GM18951 (cell line): ENCODE results near the gene DUSP3.

Experiments
- POLR2A ChIP-seq: IDR thresholded peaks from 4 replicates; pipeline ENCODE4 v1.6.1; 2011; ENCODE audit warnings: mild to moderate bottlenecking; ENCODE audit not compliant: insufficient read length, insufficient read depth; ENCODE audit errors: extremely low read depth
- in situ Hi-C: fragments of 300-500 bp; cut with MboI; formaldehyde crosslinking; loops from one replicate; pipeline ENCODE4 v1.12.0; 2022; ENCODE audit warnings: low sequenced_read_pairs, mixed read lengths, inconsistent platforms; ENCODE audit not compliant: unreplicated experiment

Gene DUSP3

DNA sequence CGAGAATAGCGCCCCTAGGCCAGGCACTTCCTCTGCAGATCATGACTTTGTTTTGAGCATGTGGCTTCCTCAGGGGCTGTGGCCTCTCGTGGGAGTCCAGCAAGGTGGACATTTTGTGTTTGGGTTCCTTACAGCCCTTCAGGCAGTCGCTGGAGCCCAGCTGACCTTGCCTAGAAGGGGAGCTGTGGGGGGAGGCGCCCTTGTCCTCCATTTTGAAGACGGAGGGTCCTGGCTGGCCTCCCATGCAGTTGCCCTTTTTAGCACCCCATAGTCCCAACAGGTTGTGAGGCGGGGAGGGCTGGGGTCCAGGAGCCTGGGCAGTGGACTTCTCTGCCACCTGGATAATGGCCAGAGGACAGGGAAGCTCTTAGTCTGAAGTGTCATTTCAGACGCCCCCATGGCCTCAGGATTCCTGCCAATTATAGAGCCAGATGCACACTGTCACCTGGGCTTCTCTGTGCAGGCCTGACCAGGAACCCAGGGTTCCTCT is 21.6 kb downstream of the DUSP3 start:
- no peak for TF ChIP-seq POLR2A
- in situ Hi-C loops = no loop called here

DNA sequence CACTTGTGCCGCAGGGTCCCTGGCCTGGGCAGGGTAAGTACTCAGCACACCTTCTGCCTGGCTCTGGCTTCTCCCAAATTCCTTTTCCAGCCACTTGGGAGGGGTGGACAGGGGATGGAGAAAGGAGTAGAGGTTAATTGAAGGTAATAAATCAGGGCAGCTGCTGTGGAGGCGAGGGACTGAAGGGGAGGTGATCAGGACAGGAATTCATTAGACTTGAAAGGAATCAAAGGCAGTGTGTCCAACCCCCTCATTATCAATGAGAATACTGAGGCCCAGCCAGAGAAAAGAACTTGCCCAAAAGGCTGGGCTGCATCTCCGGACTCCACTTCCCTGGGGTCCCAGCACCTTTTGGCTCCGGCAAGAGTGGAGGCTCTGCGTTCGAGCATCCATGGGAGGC is 22.6 kb downstream of the DUSP3 start:
- in situ Hi-C loops = no loop called here
- no peak for TF ChIP-seq POLR2A

- in situ Hi-C loops = no loop called here
- TF ChIP-seq POLR2A = no peak
These were observed 23.3 kb downstream of the DUSP3 start for GRCh38 chr17:43755389-43755875.

- in situ Hi-C loops = no loop called here
- no peak for TF ChIP-seq POLR2A
These were observed 23.8 kb downstream of the DUSP3 start for GRCh38 chr17:43754947-43755346.

GRCh38 chr17:43753493-43754129 is 25.2 kb downstream of the DUSP3 start:
- in situ Hi-C loops = no loop called here
- no peak for TF ChIP-seq POLR2A

DNA sequence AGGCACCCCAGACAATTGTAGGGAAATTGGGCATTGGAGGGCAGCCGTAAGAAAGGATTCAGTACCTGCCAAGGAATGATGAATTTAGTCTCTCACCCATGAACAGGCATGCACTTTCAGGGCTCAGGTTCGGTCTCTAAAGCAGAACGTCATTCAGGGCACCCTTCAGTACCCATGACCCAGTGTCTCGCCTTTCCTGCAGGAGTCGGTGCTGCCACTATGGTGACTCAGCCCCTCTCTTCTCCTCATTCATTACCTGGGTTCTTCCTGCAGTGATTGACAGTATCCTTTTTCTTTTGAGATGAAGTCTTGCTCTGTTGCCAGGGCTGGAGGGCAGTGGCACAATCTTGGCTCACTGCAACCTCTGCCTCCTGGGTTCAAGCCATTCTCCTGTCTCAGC is 28.6 kb downstream of the DUSP3 start:
- TF ChIP-seq POLR2A = no peak
- in situ Hi-C loops = no loop called here

DNA sequence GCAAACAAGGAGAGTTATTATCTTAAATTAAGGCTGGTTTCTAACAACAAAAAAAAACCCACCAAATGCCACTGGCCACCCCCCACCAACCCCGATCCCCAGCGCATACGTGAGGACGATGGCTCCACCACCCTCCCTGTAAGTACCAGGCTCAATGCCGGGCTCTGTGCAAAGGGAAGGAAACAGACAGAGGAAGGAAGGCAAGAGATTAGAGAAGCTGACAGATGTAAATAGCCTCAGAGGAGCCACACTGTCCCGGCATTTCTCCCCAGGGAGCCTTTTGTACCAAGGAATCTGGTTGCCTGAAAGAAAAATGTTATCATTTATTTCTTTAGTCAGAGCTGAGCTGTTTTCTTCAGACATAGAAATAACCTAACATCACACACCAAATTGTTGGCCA is 33.2 kb downstream of the DUSP3 start:
- in situ Hi-C loops = no loop called here
- TF ChIP-seq POLR2A = no peak

DNA sequence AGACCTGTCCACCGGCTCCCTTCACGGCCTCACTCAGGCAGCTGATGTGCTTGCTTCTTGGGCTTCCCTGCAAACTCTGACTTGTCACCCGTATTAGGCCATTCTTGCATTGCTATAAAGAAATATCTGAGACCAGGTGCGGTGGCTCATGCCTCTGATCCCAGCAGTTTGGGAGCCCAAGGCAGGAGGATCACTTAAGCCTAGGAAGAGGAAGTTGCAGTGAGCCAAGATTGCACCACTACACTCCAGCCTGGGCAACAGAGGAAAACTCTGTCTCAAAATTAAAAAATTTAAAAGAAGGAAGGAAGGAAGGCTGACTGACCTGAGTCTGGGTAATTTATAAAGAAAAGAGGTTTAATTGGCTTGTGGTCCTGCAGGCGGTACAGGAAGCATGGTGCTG is 37.1 kb downstream of the DUSP3 start:
- in situ Hi-C loops = no loop called here
- TF ChIP-seq POLR2A = no peak

GRCh38 chr17:43740541-43740940 is 38.2 kb downstream of the DUSP3 start:
- TF ChIP-seq POLR2A = no peak
- in situ Hi-C loops = no loop called here

- in situ Hi-C loops = no loop called here
- no peak for TF ChIP-seq POLR2A
These were observed 41.1 kb downstream of the DUSP3 start for GRCh38 chr17:43737722-43738121.

- TF ChIP-seq POLR2A = no peak
- in situ Hi-C loops = no loop called here
These were observed 42.4 kb downstream of the DUSP3 start for GRCh38 chr17:43736389-43736788.

GRCh38 chr17:43734376-43734775 is 44.4 kb downstream of the DUSP3 start:
- no peak for TF ChIP-seq POLR2A
- in situ Hi-C loops = no loop called here

DNA sequence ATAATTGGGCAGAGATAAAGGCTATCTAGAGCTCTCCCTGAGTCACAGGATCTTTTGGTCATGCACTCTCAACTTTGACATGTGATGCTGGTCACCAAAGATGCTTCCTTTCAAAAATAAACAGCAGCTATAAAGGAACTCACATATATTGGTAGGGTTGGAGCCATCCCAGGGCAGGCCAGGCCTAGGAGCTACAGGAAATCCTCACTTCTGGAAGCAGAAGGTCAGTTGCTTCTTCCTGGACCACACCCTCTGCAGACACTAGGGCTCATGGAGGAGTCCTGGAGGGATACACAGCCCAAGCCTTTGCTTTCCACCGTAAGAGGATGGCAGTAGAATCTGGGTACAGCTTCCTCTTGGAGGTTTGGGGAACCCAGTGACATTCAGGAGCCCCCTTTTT is 44.8 kb downstream of the DUSP3 start:
- TF ChIP-seq POLR2A = no peak
- in situ Hi-C loops = no loop called here

- in situ Hi-C loops = no loop called here
- no peak for TF ChIP-seq POLR2A
These were observed 45.8 kb downstream of the DUSP3 start for GRCh38 chr17:43732958-43733357.
